Skin of body (tissue), 2 donors: ENCODE measurements around the gene PLCL2. TPM values are rescaled to one million over a fixed set of nuclear protein-coding genes. Genes with fewer than 3 reads are reported as not detected.

Source experiments
- DNase-seq: peaks from one replicate; lab custom pipeline; 2025; lab: John Stamatoyannopoulos, UW
- total RNA-seq: library from RNA; depleted of rRNA; stranded (reverse); fragments of >200 nt; gene quantifications from one replicate; pipeline ENCODE4 v1.2.3, GENCODE V29; 2014

PLCL2 gene
- total RNA-seq, 1 donor from 2014 or later = 18.6 TPM

DNA sequence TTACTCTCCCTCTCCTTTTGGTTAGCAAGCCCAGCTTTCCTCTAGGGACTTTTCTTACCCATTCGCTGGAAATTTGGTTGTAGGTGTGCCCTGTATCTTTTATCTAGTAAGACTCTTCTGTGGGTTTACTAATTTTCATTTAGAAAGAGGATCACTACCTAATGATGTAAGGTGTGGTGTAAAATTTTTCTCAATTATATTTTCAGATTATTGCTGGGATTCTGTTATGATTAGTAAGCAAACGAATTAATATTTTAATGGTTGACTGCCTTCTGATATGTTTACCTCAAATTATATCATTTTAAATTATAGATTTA, 28.5 kb downstream of the PLCL2 start:
- DNase-seq = no peak

DNA sequence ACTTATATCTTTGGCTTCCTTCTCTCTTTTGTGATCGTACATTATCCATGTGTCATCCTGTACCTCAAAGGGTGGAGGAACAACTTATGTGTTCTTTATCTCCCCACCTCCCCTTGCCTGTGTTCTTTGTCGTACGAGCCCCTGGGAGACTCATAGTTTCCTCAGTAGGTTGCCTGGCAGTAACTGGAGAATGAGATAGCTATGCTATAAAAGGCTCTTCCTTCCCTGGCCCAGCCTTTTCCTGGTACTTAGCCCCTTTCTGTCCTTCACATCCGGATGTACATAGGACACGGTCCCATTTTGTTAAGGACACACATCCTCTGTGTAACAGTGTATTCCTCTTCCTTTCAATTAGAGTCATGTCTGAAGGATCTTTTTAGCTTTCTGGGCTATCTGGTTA, 32.1 kb downstream of the PLCL2 start:
- no peak for DNase-seq

DNA sequence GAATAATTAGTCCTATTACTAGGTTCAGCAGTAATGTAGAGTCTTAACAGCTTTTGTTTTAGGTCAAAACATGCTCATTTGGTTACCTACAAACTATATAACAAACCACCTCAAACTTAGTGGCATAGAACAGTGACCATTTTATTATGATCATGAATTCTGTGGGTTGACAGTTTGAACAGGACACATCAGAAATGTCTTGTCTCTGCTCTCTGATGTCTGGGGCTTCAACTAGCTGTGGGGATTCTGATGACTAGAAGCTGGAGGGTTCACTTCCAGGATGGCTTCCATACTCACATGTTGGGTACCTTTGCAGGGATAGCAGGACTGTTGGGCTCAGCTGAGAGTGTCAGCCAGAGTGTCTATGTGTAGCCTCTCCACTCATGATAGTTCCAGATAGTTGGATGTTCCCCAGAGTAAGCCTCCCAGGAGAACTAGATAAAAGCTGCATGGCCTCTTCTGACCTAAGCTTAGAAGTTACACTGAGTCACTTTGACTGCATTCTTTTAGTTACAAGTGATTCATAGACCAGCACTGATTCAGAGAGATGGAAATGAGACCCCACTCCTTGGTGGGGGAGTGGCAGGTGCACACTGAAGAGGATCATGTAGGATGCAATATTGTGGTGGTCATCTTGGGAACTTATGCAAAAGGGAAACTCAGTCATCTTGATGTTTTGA, 32.6 kb downstream of the PLCL2 start:
- DNase-seq = no peak

DNA sequence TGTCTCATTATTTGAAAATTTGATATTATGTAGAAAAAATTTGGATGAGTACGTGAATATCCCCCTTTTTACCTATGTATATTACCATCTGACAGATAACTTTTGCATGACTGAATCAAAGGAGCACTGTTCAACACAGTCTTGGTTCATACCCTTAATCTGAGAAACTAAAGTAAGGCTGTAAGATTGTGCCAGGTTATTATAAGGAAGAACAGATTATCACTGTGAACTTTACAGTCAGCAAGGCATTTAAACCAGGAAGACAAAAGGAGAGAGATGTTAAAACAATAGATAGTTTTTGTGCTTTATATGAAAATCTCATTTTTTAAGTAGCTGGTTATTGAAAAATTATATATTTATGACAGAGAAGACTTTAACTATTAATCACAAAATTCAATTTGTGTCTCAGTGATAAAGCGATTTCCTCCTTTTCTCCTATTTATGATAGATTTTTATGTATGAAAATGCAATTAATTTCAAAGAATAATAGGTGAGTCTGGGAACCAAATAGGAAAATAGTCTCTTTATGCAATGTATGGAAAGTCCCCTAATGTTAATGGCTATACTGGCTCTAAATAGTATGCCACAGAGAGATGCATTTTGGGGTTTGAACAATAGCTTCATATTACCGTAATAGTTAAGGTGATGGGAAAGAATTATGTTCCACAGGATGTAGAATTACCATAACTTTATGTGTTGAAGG, 33.4 kb downstream of the PLCL2 start:
- no peak for DNase-seq

DNA sequence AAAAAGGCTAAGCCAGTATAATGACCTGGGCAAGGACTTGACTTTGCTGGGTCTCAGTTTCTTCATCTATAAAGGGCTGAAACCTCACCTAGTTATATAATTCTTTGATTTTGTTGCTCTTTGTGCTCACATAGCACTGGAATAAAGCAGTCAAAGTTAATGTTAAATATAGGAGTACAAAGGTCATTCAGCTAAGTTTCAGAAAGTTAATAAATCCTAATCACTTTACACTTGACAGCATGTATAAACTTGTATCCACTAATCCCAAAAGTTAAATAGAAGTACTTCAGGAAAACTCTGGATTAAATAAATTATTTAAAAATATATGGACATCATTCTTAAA, 33.9 kb downstream of the PLCL2 start:
- DNase-seq = no peak

DNA sequence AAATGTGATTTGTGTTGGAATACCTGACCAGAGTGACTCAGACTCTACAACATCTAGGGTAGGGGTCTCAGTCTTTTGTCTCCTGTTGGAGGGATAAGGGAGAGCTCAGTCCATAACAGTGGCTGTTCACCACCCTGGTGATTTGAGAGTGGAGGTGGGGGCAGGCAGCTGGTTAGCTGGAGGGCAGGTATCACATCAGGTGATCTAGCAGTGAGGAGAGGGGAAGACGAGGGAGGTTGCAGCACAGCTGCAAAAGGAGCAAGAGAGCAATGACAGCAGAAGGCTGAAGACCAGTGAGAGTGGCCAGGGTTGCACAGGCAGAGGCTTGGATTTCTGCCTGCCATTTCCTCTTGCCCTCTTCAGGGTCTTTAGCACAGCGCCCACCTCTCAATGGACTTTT, 38.4 kb downstream of the PLCL2 start:
- no peak for DNase-seq

DNA sequence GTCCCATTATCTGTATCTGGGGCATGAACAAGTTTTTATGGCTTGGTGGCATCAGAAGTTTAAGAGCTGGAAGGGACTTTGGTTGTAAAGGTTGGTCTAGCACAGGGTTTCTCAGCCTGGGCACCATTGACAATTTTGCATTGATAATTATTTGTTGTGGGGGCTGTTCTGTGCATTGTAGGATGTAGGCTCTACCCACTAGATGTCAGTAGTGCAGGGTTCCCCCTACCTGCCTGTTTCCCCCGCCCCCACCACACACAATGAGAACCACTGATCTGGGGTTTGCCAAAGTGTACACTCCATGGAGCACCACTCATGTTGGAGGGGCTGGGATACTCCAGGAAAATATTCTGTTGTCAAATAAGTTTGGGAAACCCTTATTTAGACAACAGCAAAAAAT, 42.7 kb downstream of the PLCL2 start:
- DNase-seq = no peak

DNA sequence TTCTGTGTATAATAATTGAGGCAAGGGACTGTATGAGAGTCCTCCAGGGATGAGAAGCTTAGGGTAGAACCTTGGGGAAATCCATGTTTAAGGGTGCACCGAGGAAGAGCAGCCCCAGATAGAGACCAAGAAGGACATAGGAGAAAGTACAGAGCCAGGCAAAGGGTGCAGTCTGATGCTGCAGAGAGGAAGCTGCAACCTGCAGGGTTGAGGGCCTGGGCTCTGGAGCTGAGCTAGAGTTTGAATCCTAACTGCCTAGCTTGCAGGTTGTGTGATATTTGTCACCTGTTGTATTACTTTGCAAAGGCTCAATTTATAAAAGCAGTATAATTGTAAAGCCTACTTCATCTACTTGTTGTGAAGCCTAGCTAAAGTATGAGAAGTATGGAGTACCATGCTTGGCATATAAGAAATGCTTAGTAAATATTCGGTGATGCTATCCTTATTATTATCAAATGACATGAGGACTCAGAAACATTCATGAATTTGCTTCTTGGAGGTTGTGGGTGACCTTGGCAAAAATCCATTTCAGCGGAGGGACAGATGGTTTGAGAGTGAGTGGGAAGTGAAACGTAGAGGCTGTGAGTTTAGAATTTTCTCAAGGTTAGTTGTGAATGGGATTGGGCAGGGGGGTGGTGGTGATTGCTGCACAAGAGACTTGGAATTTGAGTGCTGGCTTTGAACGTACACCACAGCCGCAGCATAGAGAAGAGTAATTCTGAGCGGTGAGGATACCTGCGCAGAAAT, 43.8 kb downstream of the PLCL2 start:
- DNase-seq = no peak

DNA sequence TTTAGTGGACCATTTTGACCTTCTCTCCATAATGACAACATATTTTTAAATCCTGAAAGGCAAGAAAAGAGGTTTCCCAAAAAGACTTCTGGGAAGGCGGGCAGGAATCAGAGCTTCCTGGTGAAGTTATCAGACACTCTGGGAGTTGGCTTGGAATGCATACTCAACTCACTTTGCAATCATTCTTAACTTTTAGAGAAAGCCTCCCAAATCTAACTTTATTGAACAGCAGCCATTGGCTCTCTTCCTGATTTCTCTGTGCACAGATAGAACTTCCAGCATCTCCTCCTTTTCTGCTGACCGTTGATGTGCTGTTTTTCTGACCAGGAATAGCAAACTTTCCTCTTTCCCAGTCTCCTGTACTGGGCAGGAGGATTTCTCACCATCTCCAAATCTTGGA, 44.6 kb downstream of the PLCL2 start:
- DNase-seq = no peak

DNA sequence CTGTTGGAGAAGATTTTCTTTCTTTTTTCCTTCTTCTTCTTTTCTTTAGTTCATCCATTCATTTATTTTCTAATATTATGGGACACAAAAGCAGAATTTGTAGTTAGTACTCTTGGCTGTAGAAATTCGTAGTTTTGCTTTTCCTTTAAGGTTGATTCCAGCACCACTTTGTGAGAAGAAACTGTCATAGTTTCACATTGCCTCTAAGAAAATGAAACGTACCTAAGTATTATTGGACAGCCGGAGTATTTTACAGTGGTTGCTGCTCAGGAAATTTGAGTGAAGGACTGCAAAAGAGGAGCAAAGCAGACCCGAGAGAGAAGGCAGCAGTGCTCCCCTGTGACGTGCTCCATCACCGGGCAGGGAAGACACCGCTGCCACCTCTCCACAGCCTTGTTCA, 48.1 kb downstream of the PLCL2 start:
- DNase-seq = no peak

DNA sequence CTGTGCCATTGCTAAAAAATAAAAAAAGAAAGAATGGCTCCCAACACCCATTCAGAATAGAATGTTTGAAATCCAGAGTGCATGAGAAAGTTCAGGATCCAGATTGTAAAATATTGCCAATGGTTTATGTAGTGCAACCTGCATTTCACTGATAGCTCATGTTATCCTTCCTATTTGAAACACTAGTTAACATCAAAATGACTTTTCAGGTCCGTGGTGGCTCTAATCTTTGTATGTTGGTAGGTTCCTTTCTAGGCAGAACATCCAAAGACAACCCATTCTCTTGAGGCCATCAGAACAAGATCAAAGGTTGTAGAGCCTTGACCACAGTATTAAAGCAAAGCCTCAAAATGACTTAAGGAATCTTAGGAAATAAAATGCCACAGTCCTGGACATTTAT, 51.0 kb downstream of the PLCL2 start:
- no peak for DNase-seq

DNA sequence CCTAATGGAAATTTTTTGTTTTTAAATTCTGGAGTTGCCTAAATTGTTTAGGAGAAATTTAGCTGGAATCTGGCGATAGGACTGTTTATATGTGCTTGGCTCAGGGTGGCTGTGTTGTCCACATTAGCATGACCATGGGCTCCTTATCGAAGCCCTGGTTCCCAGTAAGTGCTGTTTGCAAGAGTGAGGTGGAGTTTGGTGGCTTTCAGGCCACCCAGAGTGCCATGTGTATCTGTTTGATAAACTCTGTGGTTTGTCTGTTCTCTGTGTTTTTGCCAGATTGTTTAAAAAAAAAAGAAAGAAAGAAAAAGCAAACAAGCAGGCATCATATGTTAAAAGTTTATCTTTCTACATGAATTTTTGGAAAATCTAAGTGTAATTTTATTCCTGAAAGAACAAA, 51.5 kb downstream of the PLCL2 start:
- no peak for DNase-seq

DNA sequence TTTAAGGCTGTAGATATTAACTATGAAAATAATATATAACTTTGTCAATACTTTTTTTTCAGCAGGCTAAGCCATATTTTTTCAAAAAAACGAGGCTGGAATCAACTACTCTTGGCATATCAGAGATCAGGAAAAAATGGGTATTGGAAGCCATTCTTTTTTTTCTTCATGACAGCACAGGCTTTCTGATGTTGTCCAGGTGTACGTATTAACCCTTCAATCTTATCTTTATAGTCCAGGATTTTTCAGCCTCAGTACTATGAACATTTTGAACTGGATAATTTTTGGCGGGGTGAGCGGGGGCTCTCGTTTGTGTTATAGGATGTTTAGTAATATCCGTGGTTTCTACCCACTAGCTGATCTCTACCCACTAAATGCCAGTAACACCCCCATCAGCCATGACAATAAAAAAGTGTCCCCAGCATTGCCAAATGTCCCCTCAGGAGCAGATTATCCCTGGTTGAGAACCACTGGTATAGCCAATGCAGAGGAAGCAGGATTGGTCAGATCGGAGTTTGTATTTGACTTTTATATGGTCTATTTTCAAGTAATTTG, 52.0 kb downstream of the PLCL2 start:
- no peak for DNase-seq

DNA sequence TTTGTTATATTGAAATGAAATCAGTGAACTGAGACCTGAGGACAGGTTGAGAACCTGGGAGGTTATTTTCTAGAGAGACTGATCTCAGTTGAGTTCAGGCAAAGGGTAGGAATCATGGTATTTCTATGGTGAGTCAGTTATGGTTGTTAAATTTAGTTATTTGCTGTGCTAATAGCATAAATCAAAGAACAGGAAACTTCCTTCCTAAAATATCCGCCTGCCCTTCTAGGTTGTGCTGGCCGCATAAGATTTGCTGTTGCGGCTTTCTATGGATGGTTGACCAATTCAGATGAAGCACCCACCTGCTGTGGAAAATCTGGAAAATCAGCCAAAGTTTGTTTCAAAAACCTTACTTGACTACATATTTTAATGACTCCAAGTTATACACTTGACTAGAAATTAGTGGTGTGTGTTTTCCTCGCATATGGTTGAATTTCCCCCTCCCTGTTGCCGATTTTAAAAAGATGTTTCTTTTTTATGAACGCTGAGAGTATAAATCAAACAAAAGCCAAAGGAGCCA, 52.6 kb downstream of the PLCL2 start:
- DNase-seq = no peak

DNA sequence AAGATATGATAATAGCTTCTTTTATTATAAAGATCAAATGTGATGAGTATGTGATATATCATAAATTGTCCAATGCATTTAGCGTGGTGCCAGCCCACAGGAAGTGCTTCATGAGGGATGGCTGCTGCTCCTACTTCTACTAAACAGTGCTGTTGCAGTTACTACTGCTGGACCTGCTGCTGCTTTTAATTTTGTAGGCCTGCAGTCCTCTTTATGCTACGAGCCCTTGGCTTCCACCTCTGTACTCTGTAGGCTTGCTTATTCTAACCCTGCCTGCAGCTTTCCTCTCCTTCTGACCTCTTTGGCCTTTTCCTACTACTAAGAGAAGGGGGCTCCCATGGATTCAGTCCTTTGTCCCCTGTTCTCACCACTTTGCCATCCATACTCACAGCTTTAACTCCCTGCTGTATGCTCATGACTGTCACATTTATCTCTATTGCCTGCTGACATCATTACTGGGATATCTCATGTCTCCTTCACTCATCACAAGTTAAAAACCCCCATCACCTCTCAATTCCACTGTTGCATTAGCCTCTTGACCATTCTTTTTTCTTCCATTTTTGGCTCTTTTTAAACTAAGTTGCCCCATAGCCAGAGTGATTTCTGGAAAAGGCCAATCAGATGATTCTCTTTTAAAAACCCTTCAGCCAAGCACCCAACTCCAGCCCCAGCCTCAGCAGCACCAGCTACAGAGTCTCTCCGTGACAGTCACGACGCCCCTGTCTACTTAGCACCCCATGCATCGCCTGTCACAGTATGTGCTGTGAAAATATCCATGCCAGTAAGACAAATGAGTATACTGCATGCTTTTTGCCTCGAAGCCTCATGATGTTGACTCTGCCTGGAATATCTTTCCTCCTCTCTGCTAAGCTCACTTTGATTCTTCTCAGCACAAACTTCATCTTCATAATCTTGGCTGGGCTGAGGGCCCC, 56.3 kb downstream of the PLCL2 start:
- DNase-seq = no peak

DNA sequence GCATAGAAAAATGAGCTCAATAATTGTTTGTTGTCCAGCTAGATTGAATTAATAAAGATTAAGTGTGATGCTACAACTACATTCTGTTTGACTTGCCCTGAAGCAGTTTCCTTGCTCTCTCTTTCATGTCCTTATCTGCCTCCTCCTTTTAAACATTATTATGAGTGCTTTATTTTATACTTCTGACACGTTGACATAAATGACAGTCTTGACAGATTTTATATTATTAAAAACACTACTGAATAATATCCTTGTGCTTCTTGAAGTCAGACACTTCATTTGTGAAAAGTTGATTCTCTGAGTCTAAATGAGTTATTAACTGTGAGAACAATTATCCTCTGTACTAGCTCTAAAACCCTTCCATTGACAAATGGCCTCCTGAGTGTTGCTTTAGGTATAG, 58.2 kb downstream of the PLCL2 start:
- DNase-seq = no peak

DNA sequence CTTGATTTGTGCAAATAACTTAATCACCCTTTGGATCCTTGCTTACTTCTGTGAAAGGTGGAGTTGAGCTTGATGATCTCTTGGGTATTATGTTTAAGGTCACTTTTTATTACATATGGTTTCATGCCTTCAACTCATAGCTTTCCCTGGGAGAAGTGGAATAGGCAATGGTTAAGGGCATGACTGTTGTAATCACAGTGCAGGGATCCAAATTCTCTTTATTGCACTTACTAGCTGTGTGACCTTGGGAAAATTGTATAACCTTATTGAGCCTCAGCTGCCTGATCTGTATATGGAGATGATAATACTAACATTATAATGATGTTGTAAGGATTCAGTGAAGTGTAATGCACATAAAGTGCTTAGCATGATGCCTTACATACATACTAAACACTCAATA, 59.1 kb downstream of the PLCL2 start:
- no peak for DNase-seq

DNA sequence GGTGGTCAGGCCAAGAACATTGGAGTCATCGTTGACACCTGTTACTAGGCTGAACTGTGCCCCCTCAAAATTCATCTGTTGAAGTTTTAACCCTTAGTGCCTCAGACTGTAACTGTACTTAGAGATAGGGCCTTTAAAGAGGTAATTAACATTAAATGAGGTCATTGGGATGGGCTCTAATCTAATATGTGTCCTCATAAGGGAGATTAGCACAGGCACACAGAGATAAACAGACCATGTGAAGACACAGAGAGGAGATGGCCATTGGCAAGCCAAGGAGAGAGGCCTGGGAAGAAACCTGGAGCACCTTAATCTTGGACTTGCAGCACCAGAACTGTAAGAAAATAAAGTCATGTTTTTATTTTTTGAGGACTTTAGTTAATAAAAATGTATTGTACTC, 59.6 kb downstream of the PLCL2 start:
- DNase-seq = no peak

DNA sequence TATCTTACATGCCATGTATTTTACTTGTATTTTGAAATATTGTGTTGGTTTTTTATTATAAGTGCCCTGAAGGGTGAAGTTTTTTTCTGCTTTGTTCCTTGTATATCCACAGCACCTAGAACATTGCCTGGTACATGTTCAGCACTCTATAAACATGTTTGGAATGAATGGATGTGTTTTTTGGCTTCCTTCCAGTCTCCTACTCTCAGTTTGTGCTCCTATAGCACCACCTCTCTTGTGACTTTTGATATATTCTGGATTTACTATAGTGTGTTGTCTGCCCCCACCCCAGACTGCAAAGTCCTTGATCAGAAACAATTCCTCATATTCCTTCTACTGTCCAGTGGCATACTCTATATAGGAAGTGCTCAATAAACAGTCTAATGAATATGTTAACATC, 60.6 kb downstream of the PLCL2 start:
- DNase-seq = no peak

DNA sequence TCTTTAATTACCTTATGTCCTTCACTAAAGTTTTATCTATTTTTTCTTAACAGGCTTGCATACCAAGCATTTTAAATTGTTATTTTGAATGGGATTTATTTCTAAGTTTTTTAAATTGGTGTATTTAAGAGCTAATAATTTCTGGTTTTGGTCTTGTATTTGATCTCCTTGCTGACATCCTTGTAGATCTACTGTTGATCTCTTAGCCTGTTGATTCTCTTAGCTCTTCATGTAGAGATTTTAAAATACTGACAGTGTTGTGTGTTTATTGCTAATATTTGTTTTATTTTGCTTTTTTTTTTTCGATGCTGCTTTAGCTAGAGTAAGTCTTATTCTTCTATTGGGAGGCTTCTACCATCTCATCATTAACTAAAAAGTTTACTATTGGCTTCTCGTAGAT, 65.5 kb downstream of the PLCL2 start:
- DNase-seq = no peak

DNA sequence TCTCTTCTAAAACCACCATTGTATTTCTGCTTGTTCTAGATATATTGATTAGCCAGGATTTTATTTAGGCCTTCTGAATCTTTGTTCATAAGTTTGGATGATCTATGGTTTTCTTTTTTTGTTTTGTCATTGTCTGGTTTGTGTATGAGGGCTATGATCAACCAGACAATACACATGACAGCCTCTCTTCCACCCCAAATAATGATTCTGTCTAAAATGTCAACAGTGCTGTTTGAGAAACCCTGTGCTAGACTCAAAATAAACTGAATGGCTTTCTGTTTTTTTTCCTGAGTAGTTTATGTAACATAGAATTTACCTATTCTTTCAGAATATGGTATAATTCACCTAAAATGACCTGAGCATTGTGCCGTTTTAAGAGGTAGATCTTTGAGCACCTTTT, 66.1 kb downstream of the PLCL2 start:
- DNase-seq = no peak
